Activated T-helper 1 cell treated with anti-CD3 and anti-CD28 coated beads, Interleukin-2, amount 50 U/mL, for 16 hours (primary cell): ENCODE measurements around the gene SPATA17.
"Not testable (repeated sequence)": the region's sequence is repeated elsewhere in the genome, so short reads cannot be mapped to it uniquely, and the experiment has no call there.

Source experiments
- DNase-seq, 2 donors: peaks; one replicate each; pipeline ENCODE4 v3.0.0-alpha.2; 2020; ENCODE audit warnings: low read depth in 1 of 2, low spot score in 1 of 2

SPATA17 gene

GRCh38 chr1:217674028-217674729 is 43.0 kb downstream of the SPATA17 start:
- DNase-seq: no peak

- no peak for DNase-seq
Observed at GRCh38 chr1:217681806-217682205, 50.7 kb downstream of the SPATA17 start.

DNA sequence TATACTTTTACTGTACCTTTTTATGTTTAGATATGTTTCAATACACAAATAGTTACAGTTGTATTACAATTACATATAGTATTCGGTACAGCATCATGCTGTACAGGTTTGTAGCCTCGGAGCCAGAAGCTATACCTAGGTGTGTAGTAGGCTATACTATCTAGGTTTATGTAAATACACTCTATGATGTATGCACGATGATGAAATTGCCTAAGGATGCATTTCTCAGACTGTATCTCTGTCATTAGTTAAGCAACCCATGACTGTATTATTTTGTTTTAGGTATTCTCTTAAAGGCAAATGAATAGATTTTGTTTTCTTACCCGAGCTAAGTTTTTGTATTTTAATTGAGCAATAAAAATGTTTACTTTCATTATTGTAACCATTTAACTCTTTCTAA is 56.4 kb downstream of the SPATA17 start:
- no peak for DNase-seq

DNA sequence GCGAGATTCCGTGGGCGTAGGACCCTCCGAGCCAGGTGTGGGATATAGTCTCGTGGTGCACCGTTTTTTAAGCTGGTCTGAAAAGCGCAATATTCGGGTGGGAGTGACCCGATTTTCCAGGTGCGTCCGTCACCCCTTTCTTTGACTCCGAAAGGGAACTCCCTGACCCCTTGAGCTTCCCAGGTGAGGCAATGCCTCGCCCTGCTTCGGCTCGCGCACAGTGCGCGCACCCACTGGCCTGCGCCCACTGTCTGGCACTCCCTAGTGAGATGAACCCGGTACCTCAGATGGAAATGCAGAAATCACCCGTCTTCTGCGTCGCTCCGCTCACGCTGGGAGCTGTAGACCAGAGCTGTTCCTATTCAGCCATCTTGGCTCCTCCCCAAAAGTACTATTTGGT is 65.0 kb downstream of the SPATA17 start:
- DNase-seq: not testable (repeated sequence)

DNA sequence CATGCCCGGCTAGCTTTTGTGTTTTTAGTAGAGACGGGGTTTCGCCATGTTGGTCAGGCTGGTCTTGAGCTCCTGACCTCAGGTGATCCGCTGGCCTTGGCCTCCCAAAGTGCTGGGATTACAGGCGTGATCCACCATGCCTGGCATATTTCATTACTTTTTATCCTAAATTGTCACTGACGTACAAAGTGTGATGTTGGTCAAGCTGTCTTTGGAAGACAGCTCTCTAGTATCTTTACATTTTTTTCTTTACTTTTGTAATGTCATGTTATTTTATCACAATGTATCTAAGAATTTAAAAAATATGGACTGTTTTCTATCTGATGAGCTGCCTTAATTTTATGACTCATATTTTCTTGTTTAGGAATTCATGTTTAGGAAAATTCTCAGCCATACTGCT is 72.2 kb downstream of the SPATA17 start:
- DNase-seq: no peak

- DNase-seq: no peak
Observed at GRCh38 chr1:217712925-217713597, 81.9 kb downstream of the SPATA17 start.

GRCh38 chr1:217715681-217716080 is 84.5 kb downstream of the SPATA17 start:
- no peak for DNase-seq

- DNase-seq: no peak
Observed at GRCh38 chr1:217717959-217718358, 86.8 kb downstream of the SPATA17 start.

DNA sequence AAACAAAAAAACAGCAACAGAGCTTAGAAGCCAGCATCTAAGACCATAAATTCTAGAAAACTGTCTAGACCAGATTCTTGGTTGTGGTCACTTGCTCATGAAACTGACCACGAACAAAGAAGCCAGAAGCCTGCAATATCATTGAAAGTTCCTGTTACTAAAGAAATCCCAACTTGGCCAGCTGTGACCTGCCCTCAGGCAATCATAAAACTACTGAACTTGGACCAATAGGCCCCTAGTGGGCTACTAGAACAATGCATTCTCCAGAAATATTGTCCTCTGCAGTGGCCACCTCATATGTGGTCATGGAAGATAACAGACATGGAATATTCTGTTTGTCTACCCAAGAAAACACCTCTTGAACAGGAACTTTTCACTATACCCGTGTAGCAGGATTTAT is 87.7 kb downstream of the SPATA17 start:
- DNase-seq: no peak

DNA sequence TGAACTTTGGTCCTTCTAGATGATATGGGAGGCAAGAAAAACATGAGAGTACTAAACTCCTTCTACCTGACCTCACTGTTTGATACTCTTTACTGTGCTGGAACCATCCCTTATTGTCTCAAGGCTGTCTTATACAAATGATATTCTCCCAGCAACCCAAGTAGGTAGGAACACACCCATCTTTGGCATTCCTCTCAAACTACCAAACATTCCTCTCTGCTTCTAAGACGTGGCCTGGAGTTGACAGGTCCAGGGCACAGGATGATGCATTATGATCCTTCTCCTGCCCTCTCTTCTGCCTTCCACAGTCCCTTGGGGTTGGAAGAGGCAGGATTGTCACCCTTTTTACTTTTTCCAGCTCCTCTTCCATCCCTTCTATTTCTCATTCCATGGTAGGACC is 90.5 kb downstream of the SPATA17 start:
- DNase-seq: no peak

GRCh38 chr1:217734973-217735372 is 103.8 kb downstream of the SPATA17 start:
- DNase-seq: no peak

GRCh38 chr1:217747156-217747769 is 116.1 kb downstream of the SPATA17 start:
- no peak for DNase-seq

GRCh38 chr1:217769768-217770167 is 138.6 kb downstream of the SPATA17 start:
- DNase-seq: no peak

GRCh38 chr1:217770918-217771317 is 139.8 kb downstream of the SPATA17 start:
- DNase-seq: no peak

DNA sequence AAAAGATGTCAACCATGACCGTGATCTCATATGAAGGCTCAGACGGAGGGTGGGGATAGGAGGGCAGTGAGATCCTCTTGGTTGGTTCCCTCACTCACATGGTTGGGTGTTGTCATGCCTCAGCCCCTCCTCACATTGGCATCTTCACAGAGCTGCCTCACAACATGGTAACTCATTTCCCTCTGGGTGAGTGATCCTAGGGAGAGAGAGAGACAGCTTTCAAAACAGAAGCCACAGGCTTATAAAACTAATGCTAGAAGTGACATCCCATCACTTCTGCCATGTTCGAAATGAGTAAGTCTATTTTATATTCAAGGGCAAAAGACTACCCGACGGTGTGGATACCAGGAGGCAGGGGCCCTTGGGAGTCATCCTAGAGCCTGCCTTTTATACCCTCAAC is 145.5 kb downstream of the SPATA17 start:
- no peak for DNase-seq

GRCh38 chr1:217781056-217781455 is 149.9 kb downstream of the SPATA17 start:
- no peak for DNase-seq

DNA sequence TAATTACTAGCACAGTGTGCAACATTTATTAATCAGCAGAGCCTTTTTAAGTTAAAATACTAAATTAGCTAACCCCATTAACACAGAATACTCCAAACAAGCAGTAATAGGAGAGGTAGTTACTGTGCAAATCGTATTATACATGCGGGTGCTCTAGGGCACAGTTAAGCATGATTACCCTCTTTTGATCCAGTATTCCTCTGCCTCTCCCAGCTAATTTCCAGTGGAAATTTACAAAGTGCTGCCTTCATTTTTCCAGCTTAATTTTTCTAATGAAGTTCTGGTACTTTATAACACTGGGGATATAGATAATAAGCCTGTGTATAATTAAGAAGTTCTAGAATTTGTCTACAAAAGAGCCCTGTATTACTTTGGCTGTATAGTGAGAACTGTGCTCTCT is 159.9 kb downstream of the SPATA17 start:
- DNase-seq: no peak

DNA sequence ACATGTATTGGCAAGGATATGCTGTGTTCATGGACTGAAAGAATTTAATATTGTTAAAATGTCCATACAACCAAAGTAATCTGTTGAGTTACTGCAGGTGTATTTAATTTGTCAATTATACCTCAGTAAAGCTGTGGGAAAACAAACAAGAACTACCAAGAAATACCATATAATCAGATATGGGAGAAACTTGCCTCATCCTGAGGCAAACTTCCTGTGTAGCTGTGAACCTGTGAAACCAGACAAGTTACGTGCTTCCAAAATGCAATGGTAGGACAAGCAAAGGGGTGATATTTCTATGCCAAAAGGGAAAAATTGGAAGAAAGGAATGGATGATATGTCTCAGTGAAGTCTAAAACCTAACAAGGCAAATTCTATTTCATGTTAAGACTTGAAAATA is 174.6 kb downstream of the SPATA17 start:
- DNase-seq: no peak

DNA sequence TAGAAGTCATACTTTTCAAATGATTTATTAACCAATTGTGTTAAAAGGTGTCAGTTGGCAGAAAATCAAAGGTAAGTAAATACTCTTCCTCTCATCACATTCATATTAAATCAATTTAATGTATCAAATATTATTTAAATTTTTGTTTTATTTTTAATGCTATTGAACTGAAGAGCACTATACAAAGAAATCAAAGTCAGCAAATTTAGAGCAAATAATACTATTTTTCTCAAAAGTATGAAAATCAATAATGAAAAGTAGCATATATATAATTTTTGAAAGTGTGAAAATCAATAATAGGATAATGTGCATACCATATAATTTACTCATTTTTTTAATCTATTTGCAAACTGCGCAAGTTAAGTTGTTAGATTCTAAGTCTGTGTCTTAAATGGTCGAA is 181.0 kb downstream of the SPATA17 start:
- DNase-seq: no peak

DNA sequence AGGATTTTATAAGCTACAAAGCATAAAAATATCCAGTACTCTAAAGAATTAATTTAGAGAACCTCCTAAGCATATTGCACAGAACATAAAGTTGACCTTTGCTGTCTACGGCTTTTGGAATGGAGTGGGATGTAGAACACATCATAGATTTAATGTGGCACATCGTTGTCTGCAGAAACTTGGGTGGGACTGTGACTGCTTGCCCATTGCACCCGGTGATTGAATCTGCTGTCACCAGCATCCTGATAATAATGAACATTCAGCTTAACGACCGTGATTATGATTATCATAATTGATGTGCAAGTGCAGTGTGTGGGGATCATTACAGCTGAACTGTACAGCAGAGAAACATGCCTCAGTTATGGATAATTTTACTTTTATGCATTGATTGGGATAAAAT is 181.9 kb downstream of the SPATA17 start:
- DNase-seq: no peak

- DNase-seq: no peak
Observed at GRCh38 chr1:217837691-217838090, 206.5 kb downstream of the SPATA17 start.

- no peak for DNase-seq
Observed at GRCh38 chr1:217839161-217839560, 208.0 kb downstream of the SPATA17 start.

- no peak for DNase-seq
Observed at GRCh38 chr1:217846733-217847132, 215.6 kb downstream of the SPATA17 start.
